Pancreas (tissue), 10 donors: ENCODE data around the gene LDLRAD4. TPM values are rescaled to one million over a fixed set of nuclear protein-coding genes. Genes with fewer than 3 reads are reported as not detected.

ENCODE experiments used
- ATAC-seq, 4 donors: fragments of 200-7000 bp; cut with Tn5 transposase; one replicate each; pipeline versions ENCODE4 v1.8.0 to v1.9.1; 2020; ENCODE audit warnings: mild to moderate bottlenecking in 4 of 4, moderate library complexity in 4 of 4
- DNase-seq, 6 donors: peaks; one replicate each; pipeline ENCODE4 v3.0.0-alpha.2; 2020
- FAIRE-seq: peaks from 2 replicates; lab custom pipeline; 2012; peaks lifted over from hg19 to GRCh38; lab: Jason Lieb, UNC
- H3K27ac ChIP-seq, 4 donors: fragments of 200-600 bp; sonication (generic); 1 replicate in 3 of 4; 2 replicates in 1 of 4; pipeline versions ENCODE4 v1.5.0 to v1.8.0; 2020
- H3K27me3 ChIP-seq, 4 donors: fragments of 200-600 bp; one replicate each; pipeline ENCODE4 v1.8.0; 2021
- H3K36me3 ChIP-seq, 3 donors: fragments of 200-600 bp; sonication (generic) in 1 of 3; one replicate each; pipeline versions ENCODE4 v1.5.0 to v1.8.0; 2020 to 2021
- H3K4me1 ChIP-seq, 3 donors: fragments of 200-600 bp; one replicate each; pipeline ENCODE4 v1.8.0; 2021
- H3K4me3 ChIP-seq, 4 donors: fragments of 200-600 bp; sonication (generic) in 2 of 4; one replicate each; pipeline versions ENCODE4 v1.5.0 to v1.8.0; 2020 to 2021
- H3K9me3 ChIP-seq, 4 donors: fragments of 200-600 bp; one replicate each; pipeline ENCODE4 v1.8.0; 2021
- whole genome bisulfite sequencing, 2 donors: extraction: QIAGEN DNeasy Blood & Tissue Kit; methylation state at CpG; one replicate each; pipeline ENCODE4 v1.1.7; 2013; 5-methylcytosine and 5-hydroxymethylcytosine counted together
- intact Hi-C, 3 donors: fragments of 100-400 bp; cut with DNase I; formaldehyde crosslinking; loops; one replicate each; pipeline versions ENCODE4 v1.11.1 to v1.14.2; 2022
- microRNA-seq, 2 donors: library from miRNA; unstranded; fragments of <30 nt; microRNA quantifications; one replicate each; pipeline versions ENCODE4 to v1.1.0, GENCODE V29; 2019 to 2020
- polyA plus RNA-seq, 2 donors: library from polyadenylated mRNA; stranded (reverse); fragments of 200-250 nt; gene quantifications; one replicate each; pipeline ENCODE4 v1.2.3, GENCODE V29; 2013
- total RNA-seq, 6 donors: library from RNA; stranded (reverse); fragmentation: NEBNext Ultra II Directional in 4 of 6; extraction: Animal tissue kit (Norgen Biotek cat#: 25700) in 4 of 6; gene quantifications; one replicate each; pipeline versions ENCODE4 v1.2.1 to v1.2.4, GENCODE V29; 2021 to 2023
- TF ChIP-seq, protein P1 (sequence below), 4 donors: fragments of 200-600 bp; sonication (generic) in 3 of 4; IDR thresholded peaks; one replicate each; pipeline versions ENCODE4 v1.5.0 to v1.8.0; 2021; ENCODE audit warnings: antibody characterized with exemption in 4 of 4
- donor health status: healthy with polysubstance abuse.
- donor health status: DM: no; HTN: no; CAD: no; lungs with moderate emphysema.
- donor health status: DM: no; HTN: no; CAD: no.
- donor health status: control.
- donor health status: control.
- donor health status: Bipolar disorder and iron deficiency.
- donor health status: DM: yes; HTN: yes; CAD: no.
- donor health status: DM: no; HTN: no; CAD: no.
- donor health status: DM: no; HTN: no; CAD: no.
- donor health status: DM: yes; HTN: yes; CAD: no.

The LDLRAD4 gene
- total and polyA plus RNA-seq, 8 donors: 2.5 to 21.8 (median 5.7) TPM

DNA sequence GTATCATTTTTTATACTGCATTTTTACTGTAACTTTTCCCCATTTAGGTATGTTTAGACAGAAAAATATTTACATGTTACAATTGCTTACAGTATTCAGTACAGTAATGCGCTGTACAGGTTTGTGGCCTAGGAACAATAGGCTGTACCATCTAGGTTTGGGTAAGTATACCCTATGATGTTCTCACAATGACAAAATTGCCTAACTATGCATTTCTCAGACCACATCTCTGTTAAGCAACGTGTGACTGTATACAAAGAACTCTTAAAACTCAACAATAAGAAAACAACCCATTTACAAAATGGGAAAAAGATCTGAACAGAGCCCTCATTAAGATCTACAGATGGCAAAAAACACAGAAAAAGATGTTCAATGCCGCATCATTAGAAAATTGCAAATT, 478.4 kb downstream of the LDLRAD4 start:
- ATAC-seq: no peak
- Histone ChIP-seq H3K27me3 (no peaks in the 10 kb centered on the region), H3K4me1 (no peaks in the 10 kb centered on the region), H3K4me3 (no peak overlapping the region), H3K27ac (no peak overlapping the region), H3K9me3 (no peaks in the 10 kb centered on the region), H3K36me3 (no peaks in the 10 kb centered on the region)
- 91 to 95% methylated on average over 3 of the region's 3 CpGs for WGBS, 2 donors
- no peak for DNase-seq
- intact Hi-C loops: no loop called here
- TF ChIP-seq, protein P1, sequence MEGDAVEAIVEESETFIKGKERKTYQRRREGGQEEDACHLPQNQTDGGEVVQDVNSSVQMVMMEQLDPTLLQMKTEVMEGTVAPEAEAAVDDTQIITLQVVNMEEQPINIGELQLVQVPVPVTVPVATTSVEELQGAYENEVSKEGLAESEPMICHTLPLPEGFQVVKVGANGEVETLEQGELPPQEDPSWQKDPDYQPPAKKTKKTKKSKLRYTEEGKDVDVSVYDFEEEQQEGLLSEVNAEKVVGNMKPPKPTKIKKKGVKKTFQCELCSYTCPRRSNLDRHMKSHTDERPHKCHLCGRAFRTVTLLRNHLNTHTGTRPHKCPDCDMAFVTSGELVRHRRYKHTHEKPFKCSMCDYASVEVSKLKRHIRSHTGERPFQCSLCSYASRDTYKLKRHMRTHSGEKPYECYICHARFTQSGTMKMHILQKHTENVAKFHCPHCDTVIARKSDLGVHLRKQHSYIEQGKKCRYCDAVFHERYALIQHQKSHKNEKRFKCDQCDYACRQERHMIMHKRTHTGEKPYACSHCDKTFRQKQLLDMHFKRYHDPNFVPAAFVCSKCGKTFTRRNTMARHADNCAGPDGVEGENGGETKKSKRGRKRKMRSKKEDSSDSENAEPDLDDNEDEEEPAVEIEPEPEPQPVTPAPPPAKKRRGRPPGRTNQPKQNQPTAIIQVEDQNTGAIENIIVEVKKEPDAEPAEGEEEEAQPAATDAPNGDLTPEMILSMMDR (IDR thresholded peaks at IDR 0.05): no peak
- FAIRE-seq: no peak

DNA sequence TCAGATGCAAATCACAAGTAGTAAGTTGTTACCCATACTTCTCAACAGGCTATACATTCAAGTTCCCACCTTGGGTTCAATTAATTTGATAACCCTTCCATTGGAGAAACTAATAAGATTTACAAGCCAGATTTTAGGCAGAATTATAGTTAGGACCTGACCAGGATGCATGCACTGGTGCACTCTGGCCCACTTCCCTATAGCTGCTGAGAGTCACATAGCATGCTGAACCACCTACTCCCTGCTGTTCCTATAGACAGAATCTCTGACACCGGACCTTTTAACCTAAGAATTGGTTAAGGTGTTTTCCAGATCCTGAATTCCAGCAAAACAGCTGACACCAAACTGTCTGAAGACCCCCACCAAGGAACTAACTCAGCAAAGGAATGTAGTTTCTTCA, 481.6 kb downstream of the LDLRAD4 start:
- intact Hi-C loops: no loop called here
- H3K4me3 ChIP-seq: no peak overlapping the region
- no peak for ATAC-seq

More for the DNA sequence above, 481.6 kb downstream of the LDLRAD4 start:
- no peak overlapping the region for H3K27ac ChIP-seq
- no peaks in the 10 kb centered on the region for H3K27me3 ChIP-seq
- H3K4me1 ChIP-seq: no peaks in the 10 kb centered on the region
- no peak for DNase-seq
- TF ChIP-seq, protein P1 (IDR thresholded peaks at IDR 0.05): no peak
- FAIRE-seq: no peak
- 96 to 100% methylated on average over 1 of the region's 1 CpG for WGBS, 2 donors
- H3K36me3 ChIP-seq: no peaks in the 10 kb centered on the region
- no peaks in the 10 kb centered on the region for H3K9me3 ChIP-seq

Small RNA genes lying within 50 kb of the gene (microRNA-seq; reads per million reads assigned to microRNA genes)
- gene MIR4526 (0 reads per million in 2 donors), gene MIR5190 (0 reads per million in 2 donors)

Other genes starting within 250 kb of the LDLRAD4 start
- 10 to 100 TPM; 10.3 to 20.7 (median 14.0) TPM for gene CEP192, start 227.4 kb upstream of the LDLRAD4 start, total RNA-seq
- gene CEP192, start 227.4 kb upstream of the LDLRAD4 start, polyA plus RNA-seq: 10 to 100 TPM in 1 of 2 donors, 1 to 10 TPM in 1; 6.7 to 21.7 TPM